NCI-H128 (cell line): ENCODE data around the gene DYNC1I2.
A peak's percentile ranks its signal among the peaks of the same experiment; 100 is the strongest.
"Not testable (repeated sequence)": the region's sequence is repeated elsewhere in the genome, so short reads cannot be mapped to it uniquely, and the experiment has no call there.

ENCODE experiments used
- DNase-seq: peaks from one replicate; lab custom pipeline; 2025; ENCODE audit not compliant: unreplicated experiment; lab: John Stamatoyannopoulos, UW

Gene DYNC1I2

DNA sequence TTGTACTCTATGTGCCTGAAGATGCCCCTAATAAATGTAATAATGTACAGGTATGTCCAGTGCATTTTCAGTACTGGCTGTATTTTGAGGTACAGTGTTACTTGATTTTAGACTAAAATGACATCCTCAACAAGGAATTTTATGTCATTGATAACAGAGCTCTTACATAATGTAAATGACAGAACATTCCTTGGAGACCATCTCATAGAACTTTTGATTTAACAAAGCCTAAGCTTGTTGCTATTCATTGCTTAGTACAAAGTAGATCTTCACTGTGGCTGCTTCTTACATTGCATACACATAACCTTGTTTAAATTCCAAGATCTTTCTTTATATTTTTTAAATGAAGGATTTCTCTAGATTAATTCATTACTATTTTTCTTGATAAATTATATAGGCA is 24.1 kb downstream of the DYNC1I2 start:
- DNase-seq: no peak

DNA sequence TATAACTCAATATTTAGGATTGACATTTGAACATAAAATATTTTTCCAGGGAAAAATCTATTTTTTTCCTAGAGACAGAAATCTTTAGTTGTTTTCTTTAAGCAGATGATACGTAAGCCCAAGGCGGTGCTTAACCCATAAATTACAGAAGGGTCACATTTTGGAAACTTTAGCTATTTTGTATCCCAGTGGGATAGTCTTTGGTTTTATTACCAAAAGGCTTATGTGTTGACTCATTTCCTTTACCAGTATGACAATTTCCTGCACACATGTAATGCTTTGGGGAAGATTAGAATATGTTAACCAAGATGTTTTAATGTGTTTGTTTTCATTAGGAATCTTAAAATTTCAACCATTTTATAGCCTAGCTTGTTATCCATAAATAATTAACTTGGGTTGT is 24.8 kb downstream of the DYNC1I2 start:
- no peak for DNase-seq

DNA sequence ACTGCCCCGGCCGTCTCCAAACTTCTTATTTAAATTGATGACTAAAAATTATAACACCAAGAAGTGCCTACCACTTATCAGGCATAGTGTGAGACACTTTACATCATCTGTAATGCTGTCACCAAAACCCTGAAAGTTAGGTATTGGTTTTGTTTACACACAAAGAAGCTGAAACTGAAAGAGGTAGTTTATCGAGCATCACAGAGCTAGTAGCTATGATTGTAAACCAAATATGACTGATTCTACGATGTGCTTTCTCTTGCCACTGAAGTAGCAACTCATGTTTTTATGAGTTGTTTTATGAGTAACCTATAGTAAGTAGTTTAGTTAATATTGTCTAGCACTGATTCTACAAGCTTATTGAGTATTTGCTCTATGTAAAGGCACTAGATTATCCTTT is 31.5 kb downstream of the DYNC1I2 start:
- no peak for DNase-seq

DNA sequence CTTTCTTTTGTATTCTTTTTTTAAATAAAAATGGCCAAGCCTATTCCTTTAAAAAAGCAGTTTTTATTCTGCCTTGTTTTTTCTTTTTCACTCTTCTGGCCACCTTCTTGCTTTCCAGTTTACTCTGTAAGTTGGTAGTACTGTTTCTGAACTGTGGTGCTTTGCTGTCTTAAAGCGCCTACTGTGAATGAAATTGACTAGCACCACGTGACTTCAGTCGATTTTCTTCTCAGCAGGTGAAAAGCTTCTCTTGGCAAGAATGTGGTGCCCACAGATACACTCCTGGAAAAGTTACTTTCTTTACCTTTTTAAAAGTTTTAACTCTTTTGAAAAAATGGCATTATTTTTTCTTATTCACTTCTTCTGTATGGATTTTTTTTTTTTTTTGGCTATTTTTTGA is 32.4 kb downstream of the DYNC1I2 start:
- DNase-seq: no peak

DNA sequence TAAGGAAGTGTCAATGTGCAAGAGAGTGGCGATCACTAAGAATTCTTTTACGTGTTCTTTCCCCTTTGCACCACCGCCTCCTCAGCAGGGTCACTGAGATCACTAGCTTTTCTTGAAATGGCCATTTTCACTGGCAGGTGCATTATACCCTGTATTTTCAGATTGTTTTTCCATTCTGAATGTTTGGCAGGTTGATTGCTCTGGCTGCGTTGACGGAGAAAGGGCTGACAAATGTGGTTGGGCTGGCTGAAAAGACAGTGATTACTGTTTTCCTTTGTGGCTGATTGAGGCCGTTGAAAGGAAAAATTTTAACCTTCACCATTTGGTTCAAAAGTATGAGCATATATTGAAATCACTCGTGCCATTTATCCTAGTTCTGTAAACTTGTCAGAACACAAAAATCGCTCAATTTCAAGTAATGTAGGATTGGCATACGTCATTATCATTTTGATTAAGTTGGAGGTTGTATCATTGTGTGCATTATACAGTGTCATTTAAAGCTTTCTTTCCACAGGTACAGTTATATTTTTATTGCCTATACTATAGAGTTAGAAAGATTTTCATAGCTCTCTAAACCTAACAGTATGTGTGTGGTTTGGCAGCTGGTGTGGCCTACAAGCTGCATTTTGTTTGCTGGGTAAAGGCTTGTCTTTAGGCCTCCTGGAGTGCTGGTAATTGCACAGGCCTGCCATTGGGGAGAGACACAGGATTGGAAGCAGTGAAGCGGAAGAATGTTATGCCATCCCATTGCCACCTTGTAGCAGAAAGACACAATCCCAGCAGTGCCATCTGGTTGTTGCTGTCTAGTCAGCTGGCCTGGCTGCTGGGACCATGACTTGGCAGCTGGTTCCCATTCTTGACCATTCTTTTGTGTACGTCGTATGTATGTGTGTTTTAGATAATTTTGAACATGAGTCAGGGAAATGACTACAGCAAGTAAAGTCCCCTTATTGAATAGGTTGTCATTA is 36.7 kb downstream of the DYNC1I2 start:
- peak; percentile 24 for DNase-seq

DNA sequence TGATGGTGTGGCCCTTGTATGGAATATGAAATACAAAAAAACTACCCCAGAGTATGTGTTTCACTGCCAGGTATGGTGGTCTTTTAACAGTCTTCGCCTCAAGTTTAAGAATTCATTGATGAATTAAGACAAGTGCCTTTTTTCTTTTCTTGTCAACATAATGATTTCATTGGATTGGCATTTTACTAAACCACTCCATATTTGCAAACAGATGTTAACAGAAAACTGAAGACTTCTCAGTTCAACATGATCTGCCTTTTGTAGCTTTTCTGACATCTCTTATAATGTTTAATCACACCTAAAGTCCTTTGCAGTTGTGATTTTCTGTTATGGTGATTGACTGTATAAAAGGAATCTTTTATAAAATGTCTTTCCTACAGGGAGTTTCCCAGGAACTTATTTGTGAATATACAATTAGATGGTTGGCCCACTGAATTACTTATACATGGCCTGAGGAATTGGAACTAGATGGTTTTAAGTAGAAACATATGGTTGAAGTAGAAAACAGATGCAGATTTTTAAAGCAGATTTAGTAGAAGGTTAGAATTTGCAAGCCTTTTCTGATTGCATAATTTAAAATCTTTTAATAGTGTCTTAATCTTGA is 39.7 kb downstream of the DYNC1I2 start:
- no peak for DNase-seq

DNA sequence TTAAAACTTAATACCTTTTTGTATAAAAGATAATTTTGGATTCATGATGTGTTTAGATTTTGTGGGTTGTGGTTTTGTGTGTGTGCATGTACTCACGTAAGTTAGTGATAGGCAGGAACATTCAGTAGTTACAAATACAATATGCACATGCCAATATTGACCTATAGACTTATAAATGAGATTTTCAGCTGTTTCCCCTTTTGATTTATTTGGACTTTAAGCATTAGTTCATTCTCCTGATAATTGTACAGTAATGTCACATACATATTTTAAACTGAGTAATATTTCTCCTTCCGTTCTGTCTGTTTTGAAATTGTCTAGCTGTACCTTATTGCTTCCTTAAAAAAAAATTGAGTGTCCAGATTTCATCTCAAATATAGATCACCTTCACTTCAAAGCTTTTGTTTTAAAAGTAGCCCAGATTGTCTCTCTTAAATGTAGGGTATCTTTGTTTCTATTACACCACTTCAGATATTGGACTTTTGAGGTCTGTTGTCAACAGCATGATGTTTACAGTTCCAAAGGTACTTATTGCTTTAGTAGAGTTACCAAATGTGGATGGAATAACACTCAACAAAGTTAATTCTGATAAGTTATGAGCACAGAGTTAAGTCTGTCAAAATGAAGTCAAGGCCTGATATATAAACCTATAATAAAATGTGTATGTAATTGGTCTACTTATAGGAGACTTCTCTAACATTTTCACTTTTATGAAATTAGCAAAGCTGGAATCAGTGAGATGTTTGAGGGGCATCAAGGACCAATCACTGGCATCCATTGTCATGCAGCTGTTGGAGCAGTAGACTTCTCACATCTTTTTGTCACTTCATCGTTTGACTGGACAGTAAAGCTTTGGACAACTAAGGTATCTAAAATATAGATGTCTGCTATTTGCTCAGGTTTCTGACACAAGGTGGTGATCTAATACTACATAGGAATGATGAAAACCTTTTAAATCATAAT is 42.0 kb downstream of the DYNC1I2 start:
- no peak for DNase-seq

DNA sequence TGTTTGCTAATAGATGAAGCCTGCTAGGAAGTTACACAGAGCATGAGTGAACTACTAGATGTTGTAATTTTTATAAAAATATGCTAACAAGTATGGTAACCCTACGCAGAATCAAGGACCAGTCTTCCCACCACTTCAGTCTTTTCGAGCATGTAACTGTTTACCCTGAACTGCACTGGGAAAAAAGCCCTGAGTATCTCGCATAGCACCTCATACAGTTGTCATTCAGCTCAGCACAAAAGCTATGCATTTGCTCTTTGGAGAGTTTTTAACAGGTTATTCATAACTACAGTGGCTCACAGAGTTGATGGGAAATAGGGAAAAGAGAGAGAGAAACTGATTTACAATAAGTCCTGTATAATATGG is 42.7 kb downstream of the DYNC1I2 start:
- no peak for DNase-seq

DNA sequence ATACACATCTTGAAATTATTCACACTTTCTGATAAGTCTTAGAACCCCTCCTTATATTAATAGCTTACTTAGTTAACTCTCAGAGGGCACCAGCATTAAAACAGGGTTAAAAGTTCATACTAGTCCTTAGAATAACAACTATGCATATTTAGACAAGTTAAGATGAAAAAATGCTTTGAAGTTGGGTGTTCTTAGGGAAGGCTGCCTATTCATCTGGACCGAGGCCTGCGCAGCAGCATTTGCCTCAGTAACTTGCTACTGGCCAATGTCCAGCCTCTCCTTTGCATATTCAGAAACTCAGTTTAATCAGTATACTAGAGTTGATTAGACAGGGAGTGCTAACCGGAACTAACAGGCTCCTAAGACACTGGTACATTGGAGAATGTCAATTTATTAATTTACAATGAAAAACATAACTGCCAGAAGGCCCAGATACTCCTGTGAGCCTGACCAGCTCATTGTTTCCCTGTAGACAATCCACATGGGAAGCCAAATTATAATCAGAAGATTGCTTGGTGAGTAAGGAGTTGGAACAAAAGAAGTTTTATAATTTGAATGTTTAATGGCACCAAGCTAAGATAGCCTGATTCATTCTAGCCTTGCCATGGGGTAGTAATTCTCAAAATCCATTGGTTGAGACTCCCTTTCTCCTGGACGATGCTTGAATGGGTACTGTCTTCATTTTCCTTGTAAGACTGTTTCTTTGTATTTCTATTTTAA is 48.9 kb downstream of the DYNC1I2 start:
- DNase-seq: no peak

DNA sequence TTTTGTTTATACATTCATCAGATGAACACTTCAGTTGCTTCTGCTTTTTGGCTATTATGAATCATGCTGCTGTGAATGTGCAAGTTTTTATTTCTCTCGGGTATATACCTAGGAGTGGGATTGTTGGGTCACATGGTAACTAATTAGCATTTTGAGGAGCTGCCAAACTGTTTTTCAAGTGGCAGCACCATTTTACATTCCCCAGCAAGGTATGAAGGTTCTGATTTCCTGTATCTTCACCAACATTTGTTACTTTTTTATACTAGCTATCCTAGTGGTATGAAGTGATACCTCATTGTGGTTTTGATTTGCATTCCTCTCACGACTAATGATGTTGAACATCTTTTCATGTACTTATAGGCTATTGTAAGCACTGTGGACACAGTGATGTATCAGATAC is 53.9 kb downstream of the DYNC1I2 start:
- no peak for DNase-seq

DNA sequence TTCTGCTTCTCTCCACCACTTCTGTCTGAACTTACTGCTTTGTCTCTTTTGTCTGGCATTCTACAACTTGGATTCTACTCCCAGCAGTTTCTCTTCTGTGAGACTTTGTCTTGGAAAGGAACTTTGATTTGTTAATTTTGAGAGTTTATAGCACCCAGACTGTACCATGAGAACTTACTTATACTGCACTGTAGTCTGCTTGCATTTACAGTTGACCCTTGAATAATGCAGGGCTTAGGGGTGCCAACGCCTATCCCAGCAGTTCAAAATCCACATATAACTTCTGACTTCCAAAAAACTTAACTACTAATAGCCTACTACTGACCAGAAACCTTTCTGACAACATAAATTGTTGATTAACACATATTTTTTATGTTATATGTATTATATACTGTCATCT is 55.5 kb downstream of the DYNC1I2 start:
- no peak for DNase-seq

DNA sequence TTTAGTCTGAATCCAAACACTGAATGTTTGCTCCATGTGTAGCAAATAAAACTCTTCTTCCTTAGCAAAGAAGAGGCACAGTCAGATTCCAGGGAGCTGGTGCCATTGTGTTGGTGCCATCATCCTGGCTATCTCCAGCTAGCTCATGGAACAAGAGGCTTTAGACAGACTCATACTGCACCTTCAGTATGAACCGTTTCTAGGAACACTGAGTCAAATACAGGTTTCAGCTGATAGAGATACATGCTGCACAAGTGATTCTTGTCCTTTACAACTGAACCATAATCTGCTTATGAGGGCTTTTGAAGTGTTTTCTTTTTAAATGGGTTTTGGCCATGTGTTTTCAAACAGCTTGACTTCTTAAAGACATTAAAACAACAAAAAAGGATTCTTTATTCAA is 57.9 kb downstream of the DYNC1I2 start:
- DNase-seq: no peak

DNA sequence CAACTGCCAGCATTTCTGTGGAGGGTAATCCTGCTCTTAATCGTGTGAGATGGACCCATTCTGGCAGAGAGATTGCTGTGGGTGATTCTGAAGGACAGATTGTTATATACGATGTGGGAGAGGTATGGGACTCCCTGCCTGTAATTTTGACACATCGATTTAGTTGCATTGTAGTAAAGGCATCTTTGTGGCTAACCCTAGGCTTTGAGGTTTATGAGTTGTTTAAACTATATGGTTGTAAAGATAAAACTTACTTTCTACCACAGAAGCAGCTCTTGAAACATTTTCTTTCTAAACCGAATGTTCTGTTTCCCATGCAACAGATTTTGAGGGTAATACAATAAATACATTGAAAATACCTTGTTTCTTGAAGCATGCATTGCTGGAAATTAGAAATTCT is 58.5 kb downstream of the DYNC1I2 start:
- DNase-seq: no peak

DNA sequence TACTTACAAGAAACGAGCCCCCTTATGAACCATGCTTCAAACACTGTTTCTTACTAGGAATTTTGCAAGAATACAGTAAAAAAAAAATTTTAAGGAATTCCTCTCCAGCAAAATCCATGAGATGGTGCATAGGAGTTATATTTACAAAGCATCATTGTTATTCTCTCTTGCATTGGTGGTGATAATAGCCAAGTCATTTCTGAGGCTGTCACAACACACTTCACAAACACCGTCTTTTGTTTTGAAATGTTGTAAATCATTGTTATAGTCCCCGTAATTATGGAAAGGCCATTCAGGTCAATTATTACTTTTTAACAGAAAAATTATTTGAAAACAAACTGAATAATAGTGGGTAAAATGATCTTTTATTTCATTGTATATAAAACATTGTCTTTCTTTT is 60.1 kb downstream of the DYNC1I2 start:
- no peak for DNase-seq

DNA sequence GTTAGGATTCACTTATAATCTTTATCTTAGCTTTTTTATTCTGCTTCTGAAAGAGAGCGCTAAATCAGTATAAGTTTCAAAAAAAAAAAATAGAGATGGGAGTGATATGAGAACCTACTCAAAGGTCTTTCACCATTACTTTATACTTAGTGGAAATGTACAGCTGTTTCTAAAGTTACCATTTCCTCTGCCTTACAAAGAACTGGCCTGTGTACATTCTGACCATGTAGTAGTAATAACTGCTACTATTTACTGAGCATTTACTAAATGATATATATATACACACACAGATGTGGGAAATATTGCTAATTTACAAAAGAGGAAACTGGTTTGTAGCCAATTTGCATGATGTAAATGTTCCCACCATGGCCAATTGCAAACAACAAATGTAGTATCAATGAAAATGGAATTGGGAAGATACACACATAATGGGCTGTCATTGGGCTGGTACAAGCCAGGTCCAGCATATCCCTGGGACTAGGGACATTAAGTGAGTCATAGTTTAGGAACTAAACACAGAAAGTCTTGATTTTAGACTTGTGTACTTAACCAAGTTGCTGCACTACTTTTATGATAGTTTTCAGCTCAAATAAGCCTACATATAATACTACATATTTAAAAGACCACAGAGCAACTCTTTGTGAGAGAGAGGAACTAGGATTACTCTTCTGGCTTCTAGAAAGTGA is 67.1 kb downstream of the DYNC1I2 start:
- no peak for DNase-seq

DNA sequence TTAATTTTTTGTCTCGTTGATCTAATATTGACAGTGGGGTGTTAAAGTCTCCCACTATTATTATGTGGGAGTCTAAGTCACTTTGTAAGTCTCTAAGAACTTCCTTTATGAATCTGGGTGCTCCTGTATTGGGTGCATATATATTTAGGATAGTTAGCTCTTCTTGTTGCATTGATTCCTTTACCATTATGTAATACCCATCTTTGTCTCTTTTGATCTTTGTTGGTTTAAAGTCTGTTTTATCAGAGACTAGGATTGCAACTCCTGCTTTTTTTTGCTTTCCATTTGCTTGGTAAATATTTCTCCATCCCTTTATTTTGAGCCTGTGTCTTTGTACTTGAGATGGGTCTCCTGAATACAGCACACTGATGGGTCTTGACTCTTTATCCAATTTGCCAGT is 71.5 kb downstream of the DYNC1I2 start:
- not testable (repeated sequence) for DNase-seq

DNA sequence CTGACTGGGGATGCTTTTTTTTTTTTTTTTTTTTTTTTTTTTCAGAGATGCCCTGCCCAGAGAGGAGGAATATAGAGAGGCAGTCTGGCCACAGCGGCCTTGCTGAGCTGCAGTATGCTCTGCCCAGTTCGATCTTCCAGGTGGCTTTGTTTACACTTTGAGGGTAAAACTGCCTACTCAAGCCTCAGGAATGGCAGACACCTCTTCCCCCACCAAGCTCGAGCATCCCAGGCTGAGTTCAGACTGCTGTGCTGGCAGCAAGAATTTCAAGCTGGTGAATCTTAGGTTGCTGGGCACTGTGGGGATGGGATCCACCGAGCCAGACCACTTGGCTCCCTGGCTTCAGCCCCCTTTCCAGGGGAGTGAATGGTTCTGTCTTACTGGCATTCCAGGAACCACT is 73.9 kb downstream of the DYNC1I2 start:
- DNase-seq: not testable (repeated sequence)

DNA sequence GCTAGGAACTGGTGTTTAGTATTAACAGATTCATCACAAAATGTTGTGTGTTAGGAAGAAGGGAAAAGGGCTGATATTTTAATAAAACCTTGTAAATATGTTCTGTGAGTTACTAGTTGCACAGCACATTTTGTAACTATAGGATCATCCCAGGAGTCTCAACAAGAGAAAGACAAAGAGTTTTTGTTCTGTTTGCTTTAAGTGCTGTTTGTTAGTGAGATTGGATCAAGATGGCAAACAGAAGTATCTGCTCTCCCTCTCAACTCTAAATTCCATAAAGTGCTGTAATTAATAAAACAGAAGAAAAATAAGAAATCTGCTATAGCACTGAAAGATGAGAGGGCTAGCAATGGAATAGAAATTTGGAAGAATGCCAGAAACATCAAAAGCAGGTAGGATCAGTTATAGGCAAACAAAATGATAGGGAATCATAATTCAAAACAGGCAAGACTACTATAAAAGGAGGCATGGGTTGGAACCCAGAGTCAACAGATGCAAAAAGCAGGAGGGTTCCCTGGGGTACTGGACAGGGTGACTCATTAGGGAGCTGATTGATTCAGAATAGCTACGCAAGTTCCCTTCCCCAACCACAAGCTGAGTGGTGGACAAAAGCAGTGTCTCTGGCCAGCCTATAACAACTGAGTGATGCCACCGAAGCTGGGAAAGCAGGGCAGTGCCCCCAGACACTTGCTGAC is 75.8 kb downstream of the DYNC1I2 start:
- no peak for DNase-seq

DNA sequence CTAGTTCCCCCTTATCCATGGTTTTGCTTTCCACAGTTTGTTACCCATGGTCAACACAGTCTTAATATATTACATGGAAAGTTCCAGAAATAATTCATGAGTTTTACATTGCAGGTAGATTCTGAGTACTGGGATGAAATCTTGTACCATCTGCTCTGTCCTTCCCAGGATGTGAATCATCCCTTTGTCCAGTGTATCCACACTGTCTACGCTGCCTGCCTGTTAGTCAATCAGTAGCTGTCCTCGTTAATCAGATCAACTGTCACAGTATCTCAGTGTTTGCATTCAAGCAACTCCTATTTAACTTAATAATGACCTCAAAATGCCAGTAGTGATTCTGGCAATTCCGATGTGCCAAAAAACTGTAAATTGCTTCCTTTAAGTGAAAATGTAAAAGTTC is 76.3 kb downstream of the DYNC1I2 start:
- DNase-seq: no peak

DNA sequence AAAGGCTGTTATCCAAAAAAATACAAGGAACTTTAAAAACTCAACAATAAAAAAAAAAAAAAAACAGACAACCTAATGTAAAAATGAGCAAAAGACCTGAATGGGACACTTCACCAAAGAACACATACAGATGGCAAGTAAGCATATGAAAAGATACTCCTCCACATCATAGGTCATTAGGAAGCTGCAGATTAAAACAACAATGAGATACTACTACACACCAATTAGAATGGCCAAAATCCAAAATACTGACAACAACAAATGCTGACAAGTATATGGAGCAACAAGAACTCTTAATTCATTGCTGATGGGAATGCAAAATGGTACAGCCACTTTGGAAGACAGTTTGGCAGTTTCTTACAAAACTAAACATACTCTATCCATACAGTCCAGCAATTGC is 84.2 kb downstream of the DYNC1I2 start:
- DNase-seq: no peak
